Psoas muscle (tissue), 8 donors: Measurements from ENCODE around the gene DVL3. TPM values are rescaled to one million over a fixed set of nuclear protein-coding genes. Genes with fewer than 3 reads are reported as not detected.

ENCODE experiments used
- ATAC-seq, 4 donors: fragments of 200-7000 bp; cut with Tn5 transposase; one replicate each; pipeline ENCODE4 v1.9.1; 2020; ENCODE audit warnings: moderate library complexity in 3 of 4, mild to moderate bottlenecking in 2 of 4
- DNase-seq, 2 donors: peaks; one replicate each; pipeline ENCODE4 v3.0.0-alpha.2; 2020
- H3K27ac ChIP-seq: fragments of 200-600 bp; one replicate; pipeline ENCODE4 v1.8.0; 2022
- H3K27me3 ChIP-seq, 3 donors: fragments of 200-600 bp in 1 of 3; one replicate each; pipeline versions ENCODE4 v1.6.1 to v1.8.0; 2013 to 2022; ENCODE audit warnings: low read length in 2 of 3, mild to moderate bottlenecking in 2 of 3, moderate library complexity in 1 of 3; ENCODE audit not compliant: insufficient read depth in 3 of 3
- H3K36me3 ChIP-seq, 2 donors: fragments of 200-600 bp in 1 of 2; one replicate each; pipeline versions ENCODE4 v1.6.1 to v1.8.0; 2013 to 2022; ENCODE audit warnings: low read depth in 1 of 2, mild to moderate bottlenecking in 1 of 2, moderate library complexity in 1 of 2; ENCODE audit not compliant: insufficient read depth in 1 of 2
- H3K4me1 ChIP-seq: fragments of 200-600 bp; one replicate; pipeline ENCODE4 v1.8.0; 2022
- H3K4me3 ChIP-seq: fragments of 200-600 bp; one replicate; pipeline ENCODE4 v1.8.0; 2022; ENCODE audit warnings: mild to moderate bottlenecking
- H3K9me3 ChIP-seq: fragments of 200-600 bp; one replicate; pipeline ENCODE4 v1.8.0; 2022
- WGBS, 3 donors: extraction: QIAGEN DNeasy Blood & Tissue Kit; methylation state at CpG; one replicate each; pipeline versions ENCODE4 v1.1.6 to v1.1.7; 2013; 5-methylcytosine and 5-hydroxymethylcytosine counted together
- intact Hi-C, 2 donors: fragments of 100-400 bp; cut with DNase I; formaldehyde crosslinking; loops; one replicate each; pipeline versions ENCODE4 v1.11.0 to v1.14.2; 2022
- polyA plus RNA-seq, 3 donors: library from polyadenylated mRNA; stranded (reverse); fragments of 200-250 nt; gene quantifications; one replicate each; pipeline ENCODE4 v1.2.3, GENCODE V29; 2013
- total RNA-seq, 4 donors: library from RNA; stranded (reverse); fragmentation: NEBNext Ultra II Directional in 2 of 4; extraction: Animal tissue kit (Norgen Biotek cat#: 25700) in 2 of 4; gene quantifications; one replicate each; pipeline versions ENCODE4 v1.2.1 to v1.2.4, GENCODE V29; 2021 to 2023
- TF ChIP-seq, protein P1 (sequence below): fragments of 200-600 bp; IDR thresholded peaks from one replicate; pipeline ENCODE4 v1.8.0; 2022; ENCODE audit warnings: antibody characterized with exemption
- donor health status: healthy with polysubstance abuse.
- donor health status: DM: no; HTN: no; CAD: no; lungs with moderate emphysema.
- donor health status: Bipolar disorder and iron deficiency.
- donor health status: healthy.
- donor health status: DM: yes; HTN: yes; CAD: no.
- donor health status: DM: no; HTN: no; CAD: no.
- donor health status: DM: no; HTN: no; CAD: no.
- donor health status: DM: yes; HTN: yes; CAD: no.

Gene DVL3
- total and polyA plus RNA-seq, 7 donors: 32.3 to 57.6 (median 47.0) TPM

DNA sequence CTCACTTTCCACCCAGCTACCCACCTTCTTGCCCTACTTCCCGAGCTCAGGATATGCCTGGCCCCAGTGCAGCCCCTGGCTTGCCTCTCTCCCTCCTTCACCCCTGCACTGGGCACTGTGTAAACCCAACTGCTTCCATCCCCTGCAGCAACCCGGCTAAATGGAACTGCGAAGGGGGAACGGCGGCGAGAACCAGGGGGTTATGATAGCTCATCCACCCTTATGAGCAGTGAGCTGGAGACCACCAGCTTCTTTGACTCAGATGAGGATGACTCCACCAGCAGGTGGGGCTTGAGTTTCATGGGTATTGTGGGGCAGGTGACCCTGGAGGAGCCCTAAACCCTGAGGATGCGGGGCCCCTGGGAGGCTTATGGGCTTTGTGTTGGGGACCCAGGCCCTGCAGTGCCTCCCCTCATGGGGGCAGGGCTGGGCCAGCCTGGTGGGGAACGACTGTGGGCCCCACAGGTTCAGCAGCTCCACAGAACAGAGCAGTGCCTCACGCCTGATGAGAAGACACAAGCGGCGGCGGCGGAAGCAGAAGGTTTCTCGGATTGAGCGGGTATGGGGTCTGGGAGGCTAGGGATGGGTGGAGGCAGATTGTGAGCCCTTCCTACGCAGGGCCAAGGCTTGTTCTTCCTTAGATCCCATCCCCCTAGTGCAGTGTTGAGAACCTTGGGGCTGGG, 9.6 kb downstream of the DVL3 start:
- Histone ChIP-seq H3K36me3 (peaks cover 8 to 67% of the 10 kb centered on the region in 2 donors), H3K9me3 (no peaks in the 10 kb centered on the region), H3K27me3 (no peaks in the 10 kb centered on the region), H3K4me1 (peaks cover 32% of the 10 kb centered on the region), H3K4me3 (no peak overlapping the region), H3K27ac (no peak overlapping the region)
- 91 to 94% (median 93%) methylated on average over 16 of the region's 16 CpGs for WGBS, 3 donors
- ATAC-seq (no peak), DNase-seq (no peak)
- intact Hi-C loops: no loop called here
- TF ChIP-seq, protein P1, sequence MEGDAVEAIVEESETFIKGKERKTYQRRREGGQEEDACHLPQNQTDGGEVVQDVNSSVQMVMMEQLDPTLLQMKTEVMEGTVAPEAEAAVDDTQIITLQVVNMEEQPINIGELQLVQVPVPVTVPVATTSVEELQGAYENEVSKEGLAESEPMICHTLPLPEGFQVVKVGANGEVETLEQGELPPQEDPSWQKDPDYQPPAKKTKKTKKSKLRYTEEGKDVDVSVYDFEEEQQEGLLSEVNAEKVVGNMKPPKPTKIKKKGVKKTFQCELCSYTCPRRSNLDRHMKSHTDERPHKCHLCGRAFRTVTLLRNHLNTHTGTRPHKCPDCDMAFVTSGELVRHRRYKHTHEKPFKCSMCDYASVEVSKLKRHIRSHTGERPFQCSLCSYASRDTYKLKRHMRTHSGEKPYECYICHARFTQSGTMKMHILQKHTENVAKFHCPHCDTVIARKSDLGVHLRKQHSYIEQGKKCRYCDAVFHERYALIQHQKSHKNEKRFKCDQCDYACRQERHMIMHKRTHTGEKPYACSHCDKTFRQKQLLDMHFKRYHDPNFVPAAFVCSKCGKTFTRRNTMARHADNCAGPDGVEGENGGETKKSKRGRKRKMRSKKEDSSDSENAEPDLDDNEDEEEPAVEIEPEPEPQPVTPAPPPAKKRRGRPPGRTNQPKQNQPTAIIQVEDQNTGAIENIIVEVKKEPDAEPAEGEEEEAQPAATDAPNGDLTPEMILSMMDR: no peak

DNA sequence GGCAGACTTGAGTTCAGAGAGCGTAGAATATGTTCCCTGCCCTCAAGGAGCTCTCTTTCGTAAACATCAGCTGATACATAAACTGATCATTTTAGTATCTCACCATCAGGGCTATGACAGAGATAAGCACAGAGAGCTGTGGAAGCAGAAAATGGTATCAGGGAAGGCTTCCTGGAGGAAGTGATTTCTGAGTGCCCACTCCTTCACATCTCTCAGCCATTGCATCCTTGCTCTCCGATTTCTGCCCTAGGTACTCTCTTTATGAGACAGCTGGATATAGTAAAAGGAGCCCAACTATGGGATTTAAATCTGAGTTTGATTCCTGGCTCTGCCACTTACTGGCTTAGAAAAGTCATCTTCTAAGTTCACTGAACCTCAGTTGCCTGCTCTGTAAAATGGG, 10.4 kb downstream of the DVL3 start:
- Histone ChIP-seq H3K4me1 (peaks cover 27% of the 10 kb centered on the region), H3K9me3 (no peaks in the 10 kb centered on the region), H3K27ac (no peak overlapping the region), H3K4me3 (no peak overlapping the region), H3K27me3 (no peaks in the 10 kb centered on the region), H3K36me3 (peaks cover 8 to 75% of the 10 kb centered on the region in 2 donors)
- no peak for DNase-seq
- intact Hi-C loops: no loop called here
- WGBS, 3 donors: 92 to 97% (median 96%) methylated on average over 3 of the region's 3 CpGs
- TF ChIP-seq, protein P1: no peak
- ATAC-seq: no peak

DNA sequence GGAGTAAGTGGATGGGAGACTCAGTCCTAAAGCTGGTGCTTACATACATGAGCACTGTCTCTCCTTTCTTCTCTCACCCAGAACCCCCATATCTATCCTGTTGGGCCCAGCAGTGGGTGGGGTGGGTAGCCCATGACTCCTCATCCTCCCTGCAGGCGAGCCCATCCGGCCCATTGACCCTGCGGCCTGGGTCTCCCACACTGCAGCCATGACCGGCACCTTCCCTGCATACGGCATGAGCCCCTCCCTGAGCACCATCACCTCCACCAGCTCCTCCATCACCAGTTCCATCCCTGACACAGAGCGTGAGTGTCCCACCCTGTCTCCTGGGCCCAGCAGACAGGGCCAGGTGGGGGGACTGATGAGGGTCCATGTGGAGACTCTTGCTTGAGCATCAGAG, 11.5 kb downstream of the DVL3 start:
- ATAC-seq (no peak), DNase-seq (no peak)
- no peaks in the 10 kb centered on the region for H3K27me3 ChIP-seq
- H3K36me3 ChIP-seq: peaks cover 8 to 86% of the 10 kb centered on the region in 2 donors
- intact Hi-C loops: no loop called here
- TF ChIP-seq, protein P1: no peak
- H3K9me3 ChIP-seq: no peaks in the 10 kb centered on the region
- H3K4me3 ChIP-seq: no peak overlapping the region
- H3K27ac ChIP-seq: no peak overlapping the region
- peaks cover 16% of the 10 kb centered on the region for H3K4me1 ChIP-seq
- WGBS, 3 donors: 92 to 94% (median 93%) methylated on average over 6 of the region's 6 CpGs

DNA sequence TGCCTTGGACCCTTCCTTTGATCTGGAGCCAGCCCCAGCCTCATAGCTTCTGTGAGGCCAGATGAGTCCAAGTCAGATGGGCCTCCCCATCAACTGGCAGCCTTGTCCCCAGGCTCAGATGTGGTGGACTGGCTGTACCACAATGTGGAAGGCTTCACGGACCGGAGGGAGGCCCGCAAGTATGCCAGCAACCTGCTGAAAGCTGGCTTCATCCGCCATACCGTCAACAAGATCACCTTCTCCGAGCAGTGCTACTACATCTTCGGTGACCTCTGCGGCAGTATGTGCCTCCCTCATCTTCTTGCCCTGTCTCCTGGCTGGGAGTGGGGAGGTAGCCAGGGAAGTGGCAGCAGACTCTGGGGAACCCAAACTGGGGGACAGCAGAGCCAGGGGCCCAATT, 12.6 kb downstream of the DVL3 start:
- ATAC-seq: no peak
- WGBS, 3 donors: 90 to 93% (median 93%) methylated on average over 8 of the region's 8 CpGs
- H3K36me3 ChIP-seq: peaks cover 8 to 93% of the 10 kb centered on the region in 2 donors
- TF ChIP-seq, protein P1: no peak
- H3K27me3 ChIP-seq: no peaks in the 10 kb centered on the region
- H3K4me3 ChIP-seq: no peak overlapping the region
- no peaks in the 10 kb centered on the region for H3K9me3 ChIP-seq
- intact Hi-C loops: no loop called here
- no peak for DNase-seq
- H3K27ac ChIP-seq: no peak overlapping the region
- peaks cover 8% of the 10 kb centered on the region for H3K4me1 ChIP-seq
